ENCODE data around the gene SLC13A1. TPM values are rescaled to one million over a fixed set of nuclear protein-coding genes. Genes with fewer than 3 reads are reported as not detected.
"Not testable (repeated sequence)": the region's sequence is repeated elsewhere in the genome, so short reads cannot be mapped to it uniquely, and the experiment has no call there.

The SLC13A1 gene
- total and polyA plus RNA-seq, 10 of the 15 experiments (the other 5 are each of a cell fraction or from before 2014, with no cell fraction given): 0.10 TPM; not detected in 9

GRCh38 chr7:123084861-123085260 lies 114.9 kb downstream of the SLC13A1 start:
- WGBS (ENCODE audit: insufficient coverage, insufficient replicate concordance, low lambda C conversion rate, missing lambda C conversion rate): 38% methylated on average over 8 of the region's 9 CpGs

GRCh38 chr7:123079021-123079420 lies 120.7 kb downstream of the SLC13A1 start:
- H3K27me3 ChIP-seq (replicated peaks in 1 of 2; ENCODE audit: control insufficient read depth in 2 of 2, insufficient read depth in 2 of 2, low read length in 1 of 2): no peaks in the 10 kb centered on the region
- FAIRE-seq (no peak), DNase-seq (ENCODE audit: low read depth, low spot score) (no peak), ATAC-seq (no peak)
- ChIA-PET RAD21 (ENCODE audit: unreplicated experiment) (no interaction called here), CTCF (interaction anchor here (0.8 to 1.6 kb wide), 3 partner anchors 9 to 288 kb away, joined by 3 to 7 read pairs (median 4); no protein-coding TSS in a partner anchor), POLR2A (no interaction called here), SMC1A (ENCODE audit: uncharacterized antibody, unreplicated experiment) (interaction anchor here (0.6 to 1.6 kb wide), 4 partner anchors 18 to 1496 kb away, joined by 3 to 4 read pairs (median 3); no protein-coding TSS in a partner anchor)
- H3K4me1 ChIP-seq (ENCODE audit: control insufficient read depth, insufficient read depth, low read length): no peaks in the 10 kb centered on the region
- no peak overlapping the region for H3K4me3 ChIP-seq
- no peak overlapping the region for H3K9ac ChIP-seq (ENCODE audit: control insufficient read depth, insufficient read depth, low read length)
- in situ Hi-C loops (cut with MboI): no loop called here
- intact Hi-C loops (cut with micrococcal nuclease; ENCODE audit: unreplicated experiment): no loop called here
- no peaks in the 10 kb centered on the region for H3K79me2 ChIP-seq (ENCODE audit: control insufficient read depth, insufficient read depth, low read length)
- BruUV-seq (replicated peaks): no TSS peak
- H3K27ac ChIP-seq (ENCODE audit: control insufficient read depth, insufficient read depth): no peak overlapping the region
- 43% methylated on average over 1 of the region's 1 CpG for WGBS (ENCODE audit: insufficient coverage, insufficient replicate concordance, low lambda C conversion rate, missing lambda C conversion rate)
- H4K20me1 ChIP-seq (ENCODE audit: control insufficient read depth, insufficient read depth): no peaks in the 10 kb centered on the region
- no peak overlapping the region for H2AFZ ChIP-seq (ENCODE audit: control insufficient read depth, low read depth, low read length)
- no peaks in the 10 kb centered on the region for H3K36me3 ChIP-seq (ENCODE audit: control insufficient read depth in 2 of 2, insufficient read depth in 2 of 2, low read length in 1 of 2)
- no peak overlapping the region for H3K4me2 ChIP-seq (ENCODE audit: control insufficient read depth, insufficient read depth)
- no peaks in the 10 kb centered on the region for H3K9me3 ChIP-seq (replicated peaks; ENCODE audit: control insufficient read depth, insufficient read depth, low read length)
- TF ChIP-seq GATAD2B (conservative IDR thresholded peaks at IDR 0.05; ENCODE audit: low read depth): no peak
- no peak for TF ChIP-seq REST (IDR thresholded peaks at IDR 0.05; ENCODE audit: low read depth, low read length)
- no peak for TF ChIP-seq STAT1 (conservative IDR thresholded peaks at IDR 0.05)
- TF ChIP-seq SREBF1 (IDR thresholded peaks at IDR 0.05; ENCODE audit: low read length): no peak
- no peak for TF ChIP-seq CEBPB (IDR thresholded peaks at IDR 0.05; ENCODE audit: borderline replicate concordance in 1 of 2, low read depth in 2 of 2, low read length in 2 of 2)
- no peak for TF ChIP-seq ZNF274 (IDR thresholded peaks at IDR 0.05; ENCODE audit: insufficient read depth, insufficient read length)
- TF ChIP-seq HSF1 (IDR thresholded peaks at IDR 0.05; ENCODE audit: low read depth, low read length): no peak
- no peak for TF ChIP-seq MEF2A (IDR thresholded peaks at IDR 0.05; ENCODE audit: insufficient read depth, low read depth, low read length)
- TF ChIP-seq RCOR1 (conservative IDR thresholded peaks at IDR 0.05; ENCODE audit: low read depth, low read length): no peak
- no peak for TF ChIP-seq NR2C1 (IDR thresholded peaks at IDR 0.05)
- TF ChIP-seq TBL1XR1 (IDR thresholded peaks at IDR 0.05; ENCODE audit: low read depth, low read length): no peak
- TF ChIP-seq FOS (IDR thresholded peaks at IDR 0.05; ENCODE audit: borderline replicate concordance, extremely low read depth, insufficient read length): no peak
- no peak for TF ChIP-seq BCL11A (IDR thresholded peaks at IDR 0.05; ENCODE audit: low read depth, low read length)
- no peak for TF ChIP-seq RB1 (IDR thresholded peaks at IDR 0.05; ENCODE audit: borderline replicate concordance)

More at GRCh38 chr7:123084861-123085260, 114.9 kb downstream of the SLC13A1 start:
- H3K27ac ChIP-seq (ENCODE audit: control insufficient read depth, insufficient read depth); BruUV-seq (replicated peaks); H2AFZ ChIP-seq (ENCODE audit: control insufficient read depth, low read depth, low read length); DNase-seq (ENCODE audit: low read depth, low spot score); FAIRE-seq; H3K36me3 ChIP-seq (ENCODE audit: control insufficient read depth in 2 of 2, insufficient read depth in 2 of 2, low read length in 1 of 2); H3K4me3 ChIP-seq; RAD21 ChIA-PET (ENCODE audit: unreplicated experiment); ATAC-seq; intact Hi-C loops (cut with micrococcal nuclease; ENCODE audit: unreplicated experiment); H3K4me2 ChIP-seq (ENCODE audit: control insufficient read depth, insufficient read depth); H3K9me3 ChIP-seq (replicated peaks; ENCODE audit: control insufficient read depth, insufficient read depth, low read length); H3K79me2 ChIP-seq (ENCODE audit: control insufficient read depth, insufficient read depth, low read length); POLR2A ChIA-PET; H4K20me1 ChIP-seq (ENCODE audit: control insufficient read depth, insufficient read depth); in situ Hi-C loops (cut with MboI); H3K9ac ChIP-seq (ENCODE audit: control insufficient read depth, insufficient read depth, low read length); SMC1A ChIA-PET (ENCODE audit: uncharacterized antibody, unreplicated experiment); H3K4me1 ChIP-seq (ENCODE audit: control insufficient read depth, insufficient read depth, low read length); H3K27me3 ChIP-seq (replicated peaks in 1 of 2; ENCODE audit: control insufficient read depth in 2 of 2, insufficient read depth in 2 of 2, low read length in 1 of 2); CTCF ChIA-PET: not testable (repeated sequence)

All from GM12878 (cell line).